Glutamatergic neuron (in vitro differentiated cells): ENCODE data around the gene PFN1. TPM values are rescaled to one million over a fixed set of nuclear protein-coding genes. Genes with fewer than 3 reads are reported as not detected.

Experiments
- DNase-seq: peaks from one replicate; pipeline ENCODE4 v3.0.0; 2022
- H3K27ac Mint-ChIP-seq: one replicate; pipeline ENCODE4 v1.8.0; 2020; ENCODE audit warnings: mild to moderate bottlenecking, mixed read lengths, inconsistent platforms; ENCODE audit not compliant: unreplicated experiment
- H3K27me3 Mint-ChIP-seq: one replicate; pipeline ENCODE4 v1.8.0; 2020; ENCODE audit warnings: mild to moderate bottlenecking, moderate library complexity, mixed read lengths, inconsistent platforms; ENCODE audit not compliant: unreplicated experiment
- H3K36me3 Mint-ChIP-seq: one replicate; pipeline ENCODE4 v1.8.0; 2020; ENCODE audit warnings: mild to moderate bottlenecking, mixed read lengths, inconsistent platforms; ENCODE audit not compliant: unreplicated experiment
- H3K4me1 Mint-ChIP-seq: one replicate; pipeline ENCODE4 v1.8.0; 2020; ENCODE audit warnings: mild to moderate bottlenecking, low read depth, mixed read lengths, inconsistent platforms; ENCODE audit not compliant: unreplicated experiment
- H3K4me3 Mint-ChIP-seq: one replicate; pipeline ENCODE4 v1.8.0; 2020; ENCODE audit warnings: mild to moderate bottlenecking, mixed read lengths, inconsistent platforms; ENCODE audit not compliant: unreplicated experiment
- H3K9me3 Mint-ChIP-seq: one replicate; pipeline ENCODE4 v1.8.0; 2020; ENCODE audit warnings: mild to moderate bottlenecking, moderate library complexity, mixed read lengths, inconsistent platforms; ENCODE audit not compliant: unreplicated experiment
- CTCF ChIP-seq: fragments of 200-600 bp; sonication (generic); IDR thresholded peaks from one replicate; pipeline ENCODE4 v1.5.0; 2021; ENCODE audit not compliant: partially characterized antibody, unreplicated experiment
- microRNA-seq: library from miRNA; unstranded; fragments of <30 nt; microRNA quantifications from one replicate; pipeline ENCODE4, GENCODE V29; 2020; ENCODE audit not compliant: unreplicated experiment
- total RNA-seq: library from RNA; stranded (reverse); fragmentation: NEBNext Ultra II Directional; extraction: Animal tissue kit (Norgen Biotek cat#: 25700); gene quantifications from one replicate; pipeline ENCODE4 v1.2.1, GENCODE V29; 2021; ENCODE audit not compliant: unreplicated experiment

Gene PFN1
- total RNA-seq, 1 donor from 2014 or later: 356 TPM

- no peak overlapping the region for H3K4me3 Mint-ChIP-seq
- TF ChIP-seq CTCF: no peak
- H3K36me3 Mint-ChIP-seq: no peaks in the 10 kb centered on the region
- peak; percentile 60 for DNase-seq
- peaks cover 5% of the 10 kb centered on the region for H3K4me1 Mint-ChIP-seq
- peaks cover 10% of the 10 kb centered on the region for H3K27me3 Mint-ChIP-seq
- no peak overlapping the region for H3K27ac Mint-ChIP-seq
- peaks cover 3% of the 10 kb centered on the region for H3K9me3 Mint-ChIP-seq
These were observed 52.5 kb downstream of the PFN1 start for GRCh38 chr17:4895657-4896331.

Small RNAs within 50 kb of the gene (microRNA-seq; reads per million reads assigned to microRNA genes)
- gene MIR6864: 0.41 reads per million
- 1.4 reads per million, percentile 3 among the genes with 10 or more reads in this experiment for gene MIR6865

Other genes starting within 250 kb of the PFN1 start
- gene PELP1, start 244.4 kb downstream of the PFN1 start, total RNA-seq: 63.7 TPM
- gene ARRB2, start 237.9 kb downstream of the PFN1 start, total RNA-seq: 106 TPM
- gene MED11, start 217.1 kb downstream of the PFN1 start, total RNA-seq: 12.5 TPM
- not detected for gene ZMYND15, start 208.7 kb downstream of the PFN1 start, total RNA-seq
- not detected for gene CXCL16, start 208.6 kb downstream of the PFN1 start, total RNA-seq
- gene TM4SF5, start 176.6 kb downstream of the PFN1 start, total RNA-seq: not detected
- gene VMO1, start 162.2 kb downstream of the PFN1 start, total RNA-seq: 2.5 TPM
- not detected for gene GLTPD2, start 159.6 kb downstream of the PFN1 start, total RNA-seq
- gene PSMB6, start 152.4 kb downstream of the PFN1 start, total RNA-seq: 128 TPM
- 61.4 TPM for gene PLD2, start 141.4 kb downstream of the PFN1 start, total RNA-seq
- 130 TPM for gene MINK1, start 115.2 kb downstream of the PFN1 start, total RNA-seq
- gene C17orf107, start 49.0 kb downstream of the PFN1 start, total RNA-seq: 11.1 TPM
- gene CHRNE, start 45.4 kb downstream of the PFN1 start, total RNA-seq: 0.69 TPM
- gene GP1BA, start 16.3 kb downstream of the PFN1 start, total RNA-seq: 0.47 TPM
- 72.2 TPM for gene SLC25A11, start 8.5 kb downstream of the PFN1 start, total RNA-seq
- gene RNF167, start 8.3 kb downstream of the PFN1 start, total RNA-seq: 96.1 TPM
- 62.1 TPM for gene ENO3, start 2.6 kb upstream of the PFN1 start, total RNA-seq
- 69.6 TPM for gene SPAG7, start 19.3 kb upstream of the PFN1 start, total RNA-seq
- 61.4 TPM for gene CAMTA2, start 39.1 kb upstream of the PFN1 start, total RNA-seq
- 0.44 TPM for gene INCA1, start 49.0 kb upstream of the PFN1 start, total RNA-seq
- gene KIF1C, start 49.4 kb upstream of the PFN1 start, total RNA-seq: 5.6 TPM
- not detected for gene SLC52A1, start 86.9 kb upstream of the PFN1 start, total RNA-seq
- gene ZFP3, start 129.9 kb upstream of the PFN1 start, total RNA-seq: 4.9 TPM
- 44.5 TPM for gene ZNF232, start 163.3 kb upstream of the PFN1 start, total RNA-seq
- gene USP6, start 167.5 kb upstream of the PFN1 start, total RNA-seq: 4.7 TPM
- gene ZNF594, start 243.3 kb upstream of the PFN1 start, total RNA-seq: 21.2 TPM